Fibroblast of lung (primary cell): ENCODE results near the gene PLEKHM2.

Experiments
- CTCF ChIP-seq, 2 donors: IDR thresholded peaks in 1 of 2; conservative IDR thresholded peaks in 1 of 2; 1 replicate in 1 of 2; 2 replicates in 1 of 2; pipeline ENCODE4 v1.5.1; 2011 to 2012; ENCODE audit warnings: low read length in 2 of 2, control low read depth in 1 of 2, inconsistent platforms in 1 of 2, low read depth in 1 of 2, mild to moderate bottlenecking in 1 of 2
- EZH2 ChIP-seq: IDR thresholded peaks from 2 replicates; pipeline ENCODE4 v1.5.1; 2012; ENCODE audit warnings: low read length, control low read depth, mild to moderate bottlenecking; ENCODE audit errors: missing control alignments

GRCh38 chr1:15735304-15736037, 51.4 kb downstream of the PLEKHM2 start:
- TF ChIP-seq EZH2 (no peak), CTCF (conservative IDR thresholded peaks at IDR 0.05 in 1 of 2, IDR thresholded peaks at IDR 0.05 in 1 of 2; ENCODE audit: low read depth in 1 of 2, low read length in 2 of 2) (no peak)
